RPMI8226 (cell line): ENCODE results near the gene PPP6R1.

Experiments used
- DNase-seq: peaks from one replicate; pipeline ENCODE4 v3.0.0-alpha.2; 2015

The PPP6R1 gene

DNA sequence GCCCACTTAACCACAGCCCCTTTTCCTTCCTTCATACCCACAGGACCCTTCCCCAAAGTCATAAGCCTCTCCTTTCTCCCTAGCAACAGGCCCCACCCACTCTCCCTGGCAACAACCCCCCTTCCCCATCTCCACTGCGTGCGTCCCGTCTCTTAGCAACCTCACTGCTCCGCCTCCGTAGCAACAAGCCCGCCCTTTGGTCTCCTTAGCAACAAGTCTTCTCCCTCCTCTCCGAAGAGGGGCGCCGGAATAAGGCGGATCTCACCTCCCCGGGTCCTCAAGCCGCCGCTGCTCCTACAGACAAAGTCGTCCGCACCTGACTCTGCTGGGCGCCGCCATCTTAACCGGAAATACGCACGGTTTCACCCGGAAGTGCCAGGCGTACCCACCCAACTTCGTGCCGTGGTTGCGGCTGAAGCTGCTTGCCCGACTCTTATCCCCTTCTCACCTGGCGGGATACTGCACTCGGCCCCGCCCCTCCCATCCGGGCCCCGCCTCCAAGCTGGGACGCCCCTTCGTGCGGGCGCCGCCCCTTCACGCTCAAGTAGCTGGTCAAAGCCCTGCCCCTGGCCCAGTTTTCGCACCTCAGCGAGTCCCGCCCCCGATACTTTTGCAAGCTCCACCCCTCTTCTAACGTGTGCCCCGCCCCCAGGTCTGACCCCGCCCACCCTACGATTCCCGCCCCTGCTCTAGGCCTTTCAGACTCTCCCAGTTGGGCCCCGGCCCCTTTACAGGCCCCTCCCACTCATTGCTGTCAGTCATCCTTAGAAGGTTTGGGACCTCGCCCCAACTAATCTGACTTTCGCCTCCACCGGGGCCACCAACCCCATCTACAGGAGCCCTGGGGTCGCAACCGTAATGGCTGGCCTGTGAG lies 21.2 kb upstream of the PPP6R1 start, which contains the start of gene HSPBP1:
Gene HSPBP1 (minus strand): TSS at position 341 of the 874 bp plus-strand sequence. CDS start 502 bp downstream, outside the sequence.
- DNase-seq: peak; percentile 97

DNA sequence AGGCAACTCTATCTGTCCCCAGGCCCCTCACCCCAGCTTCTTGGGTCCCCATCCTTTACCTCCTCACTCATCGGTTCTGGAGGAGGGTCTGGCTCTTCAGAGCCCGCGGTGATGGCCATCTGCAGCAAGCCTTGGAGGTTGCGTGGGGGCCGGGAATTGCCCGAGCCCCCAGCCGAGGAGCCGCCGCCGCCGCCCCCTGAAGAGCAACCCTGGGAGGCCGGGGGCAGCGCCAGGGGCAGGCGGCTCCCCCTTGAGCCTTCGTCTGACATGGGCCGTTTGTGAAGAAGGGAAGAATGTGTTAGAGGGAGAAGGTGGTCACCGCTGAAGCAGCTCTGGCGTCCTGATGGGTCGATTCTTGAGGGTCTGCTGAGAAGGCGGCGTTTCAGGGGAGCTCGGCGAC lies 20.5 kb upstream of the PPP6R1 start:
- no peak for DNase-seq

DNA sequence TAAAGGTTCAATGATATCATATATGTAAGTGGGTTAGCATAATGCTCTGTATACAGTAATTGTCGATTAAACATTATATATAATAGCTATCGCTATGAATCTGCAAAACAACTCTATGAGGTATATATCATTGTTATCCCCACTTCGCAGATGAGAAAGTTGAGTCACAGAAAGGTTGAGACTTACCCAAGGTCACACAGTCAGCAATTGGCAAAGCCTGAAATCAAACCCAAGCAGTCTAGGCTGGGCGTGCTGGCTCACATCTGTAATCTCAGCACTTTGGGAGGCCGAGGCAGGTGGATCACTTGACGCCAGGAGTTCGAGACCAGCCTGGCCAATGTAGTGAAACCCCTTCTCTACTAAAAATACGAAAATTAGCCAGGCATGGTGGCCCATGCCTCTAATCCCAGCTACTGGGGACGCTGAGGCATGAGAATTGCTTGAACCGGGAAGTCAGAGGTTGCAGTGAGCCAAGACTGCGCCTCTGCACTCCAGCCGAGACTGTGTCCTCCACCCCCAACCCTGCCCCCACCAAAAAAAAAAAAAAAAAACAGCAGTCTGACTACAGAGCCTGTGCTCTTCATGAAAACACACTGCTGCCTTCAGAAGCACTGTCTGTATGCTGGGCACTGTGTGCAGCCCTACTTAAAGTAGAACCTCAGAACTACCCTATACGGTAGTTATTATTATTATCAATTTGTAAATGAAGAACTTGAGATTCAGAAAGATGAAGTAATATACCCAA lies 19.7 kb upstream of the PPP6R1 start:
- DNase-seq: no peak

DNA sequence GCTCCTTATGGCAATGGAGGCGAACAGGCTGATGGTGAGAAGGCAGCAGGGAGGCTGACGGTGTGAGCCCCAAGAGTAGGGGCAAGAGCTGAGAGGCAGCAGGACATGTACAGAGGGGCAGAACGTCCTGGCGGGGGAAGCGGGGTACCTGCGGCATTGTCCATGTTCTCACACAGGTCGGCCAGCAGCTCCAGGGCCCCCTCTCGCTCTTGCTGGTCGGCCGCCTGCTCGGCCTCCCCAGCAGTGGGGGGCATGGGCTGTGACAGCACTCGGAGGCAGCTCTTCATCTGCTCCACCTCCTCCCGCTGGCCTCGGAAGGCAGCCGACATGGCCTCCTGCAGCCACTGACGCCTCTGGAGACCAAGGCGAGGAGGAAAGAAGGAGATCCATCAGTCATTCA lies 18.7 kb upstream of the PPP6R1 start:
- DNase-seq: no peak

DNA sequence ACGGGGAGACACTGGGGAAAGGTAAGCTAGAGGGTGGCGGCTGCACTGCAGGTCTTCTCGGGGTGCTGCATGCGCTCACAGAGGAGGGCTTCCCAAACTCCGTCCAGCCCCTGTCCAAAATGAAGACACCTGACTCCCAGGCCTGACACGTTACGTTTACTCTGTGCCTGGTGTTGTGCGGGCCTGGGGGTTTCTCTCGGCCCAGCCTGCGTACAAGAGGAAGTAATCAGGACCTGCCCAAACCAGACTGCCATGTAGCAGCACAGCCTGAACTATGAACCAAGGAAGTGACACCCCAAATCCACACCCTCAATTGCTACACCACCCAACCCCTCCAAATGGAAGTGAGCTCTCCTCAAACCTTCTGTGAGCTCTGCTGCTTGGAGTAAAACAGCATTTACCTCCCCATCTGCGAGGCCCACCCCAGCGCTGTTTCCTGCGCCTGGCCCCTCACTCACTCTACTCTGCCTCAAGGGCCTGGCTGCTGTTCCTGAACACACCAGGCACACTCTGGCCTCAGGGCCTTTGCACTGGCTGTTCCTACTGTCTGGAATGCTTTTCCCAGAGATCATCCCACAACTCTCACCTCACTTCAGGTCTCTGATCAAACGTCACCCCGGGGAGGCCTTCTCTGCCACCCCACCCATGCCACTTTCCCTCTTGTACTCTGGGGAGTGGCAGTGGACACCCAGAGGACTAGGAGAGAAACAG lies 18.1 kb upstream of the PPP6R1 start:
- no peak for DNase-seq

DNA sequence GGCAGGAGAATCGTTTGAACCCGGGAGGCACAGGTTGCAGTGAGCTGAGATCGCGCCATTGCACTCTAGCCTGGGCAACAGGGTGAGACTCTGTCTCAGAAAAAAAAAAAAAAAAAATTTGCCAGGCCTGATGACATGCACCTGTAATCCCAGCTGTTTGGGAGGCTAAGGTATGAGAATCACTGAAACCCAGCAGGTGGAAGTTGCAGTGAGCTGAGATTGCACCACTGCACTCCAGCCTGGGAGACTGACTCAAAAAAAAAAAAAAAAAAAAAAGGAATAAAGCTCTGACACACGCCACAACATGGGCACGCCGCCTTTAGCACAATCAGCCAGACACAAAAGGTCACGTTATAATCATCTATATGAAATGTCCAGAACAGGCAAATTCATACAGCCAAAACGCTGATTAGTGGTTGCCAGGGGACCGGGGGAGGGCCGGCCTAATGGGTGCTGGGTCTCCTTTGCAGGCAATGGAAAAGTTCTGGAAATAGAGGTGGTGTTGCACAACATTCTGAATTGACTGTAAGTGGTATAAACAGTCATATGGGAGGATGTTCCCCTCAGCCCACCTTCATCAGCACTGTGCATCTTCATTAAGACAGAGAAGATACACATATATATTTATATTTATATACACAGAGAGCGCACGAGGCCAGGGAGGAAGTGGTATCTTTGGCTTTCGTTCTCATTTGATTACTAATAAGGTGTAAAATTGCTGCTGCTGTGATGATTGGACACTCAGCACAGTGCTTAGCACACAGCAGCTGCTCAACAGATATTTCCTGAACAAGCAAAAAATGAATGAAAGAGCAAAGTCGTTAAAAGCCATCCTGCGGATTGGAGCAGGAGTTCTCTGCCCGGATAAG lies 17.3 kb upstream of the PPP6R1 start:
- peak; percentile 73 for DNase-seq

DNA sequence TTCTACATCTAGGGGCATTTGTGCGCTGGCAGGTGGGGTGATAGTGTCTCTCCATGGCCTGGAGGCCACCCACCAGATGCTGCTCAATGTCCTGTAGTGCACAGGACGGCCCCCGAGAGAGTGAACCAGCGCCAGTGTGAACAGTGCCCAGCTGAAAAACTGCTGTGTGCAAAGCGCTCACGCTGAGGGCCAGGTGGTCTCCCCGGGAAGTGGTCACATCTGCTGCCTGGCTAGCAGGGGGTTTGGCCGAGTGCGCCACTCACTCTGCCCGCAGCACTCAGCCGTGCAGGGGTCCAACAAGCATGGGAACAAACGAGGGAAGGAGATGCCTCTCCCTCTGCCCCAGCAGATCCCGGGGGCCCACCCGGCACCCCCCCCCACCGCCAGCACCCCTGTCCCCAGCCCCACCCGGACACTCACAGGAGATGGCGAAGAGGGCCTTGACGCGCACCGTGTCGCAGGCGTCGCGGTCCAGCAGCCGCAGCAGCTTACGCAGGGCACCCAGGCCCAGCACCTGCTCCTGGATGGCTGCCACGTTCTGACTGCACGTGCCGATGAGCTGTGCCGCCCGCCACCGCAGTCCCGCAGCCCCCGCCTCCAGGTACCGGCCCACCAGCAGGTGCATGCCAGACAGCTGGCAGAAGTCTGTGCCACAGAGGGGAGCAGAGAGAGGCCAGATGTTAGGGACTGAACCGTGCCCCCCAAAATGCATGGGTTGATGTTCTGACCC lies 15.3 kb upstream of the PPP6R1 start:
- DNase-seq: no peak

DNA sequence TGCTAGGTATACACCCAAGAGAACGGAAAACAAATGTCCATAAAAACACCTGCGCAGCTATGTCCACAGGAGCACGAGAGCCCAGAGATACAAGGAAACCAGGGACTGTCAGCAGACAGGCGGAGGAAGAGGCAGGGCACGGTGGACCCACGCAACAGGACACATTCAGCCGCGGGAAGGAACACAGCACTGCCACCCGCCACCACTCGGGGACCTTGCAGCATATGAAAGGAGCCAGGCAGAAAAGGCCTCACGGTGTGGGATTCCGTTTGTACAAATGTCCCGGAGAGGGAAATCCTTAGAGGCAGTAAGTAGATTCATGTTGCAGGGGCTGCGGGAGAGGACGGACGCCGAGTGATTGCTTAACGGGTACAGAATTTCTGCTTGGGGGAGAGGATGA lies 13.3 kb upstream of the PPP6R1 start:
- no peak for DNase-seq

DNA sequence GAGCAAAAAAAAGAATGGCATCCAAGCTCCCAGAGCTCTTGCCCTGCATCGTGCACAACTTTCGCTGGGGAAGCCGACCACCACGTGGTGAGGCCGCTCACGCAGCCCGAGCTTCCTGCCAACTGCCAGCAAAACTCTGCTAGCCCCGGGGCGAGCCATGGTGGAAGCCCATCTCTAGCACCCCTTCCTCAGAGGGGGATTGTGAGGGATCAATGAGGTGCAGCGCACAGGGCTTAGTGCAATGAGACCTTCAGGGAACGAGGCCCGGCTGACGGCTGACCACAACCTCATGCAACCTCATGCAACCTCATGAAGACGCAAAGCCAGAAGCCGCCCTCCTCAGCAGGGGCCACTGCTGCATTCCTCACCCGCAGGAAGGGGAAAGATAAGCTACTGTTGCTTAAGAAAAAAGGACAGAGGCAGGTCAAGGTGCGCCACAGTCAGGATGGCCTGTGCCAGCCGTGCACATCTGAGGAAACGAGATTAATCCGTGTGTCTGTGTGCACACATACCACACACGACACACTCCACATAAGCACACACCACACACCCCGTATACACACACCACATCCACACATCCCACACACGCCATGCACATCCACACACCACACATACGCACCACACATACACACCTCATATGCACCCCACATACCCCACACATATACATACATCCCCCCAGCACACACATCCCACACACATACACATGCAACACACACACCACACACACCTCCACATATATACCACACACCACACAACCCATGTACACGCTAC lies 11.5 kb upstream of the PPP6R1 start:
- no peak for DNase-seq

DNA sequence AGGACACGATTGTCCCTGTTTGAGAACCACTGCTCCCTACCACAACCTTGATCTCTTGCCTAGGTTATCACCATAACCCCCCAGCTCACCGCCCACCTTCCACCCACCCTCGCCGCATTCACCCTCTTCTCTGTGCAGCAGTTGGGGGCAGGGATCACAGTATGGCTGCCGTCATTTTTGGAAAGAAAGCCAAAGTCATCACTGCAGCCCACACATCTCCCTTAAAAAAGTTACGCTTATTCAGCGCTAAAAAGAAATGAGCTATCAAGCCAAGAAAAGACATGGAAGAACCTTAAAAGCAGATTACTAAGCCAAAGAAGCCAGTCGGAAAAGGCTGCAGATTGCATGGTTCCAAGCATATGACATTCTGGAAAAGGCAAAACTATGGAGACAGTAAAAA lies 10.5 kb upstream of the PPP6R1 start:
- DNase-seq: no peak

DNA sequence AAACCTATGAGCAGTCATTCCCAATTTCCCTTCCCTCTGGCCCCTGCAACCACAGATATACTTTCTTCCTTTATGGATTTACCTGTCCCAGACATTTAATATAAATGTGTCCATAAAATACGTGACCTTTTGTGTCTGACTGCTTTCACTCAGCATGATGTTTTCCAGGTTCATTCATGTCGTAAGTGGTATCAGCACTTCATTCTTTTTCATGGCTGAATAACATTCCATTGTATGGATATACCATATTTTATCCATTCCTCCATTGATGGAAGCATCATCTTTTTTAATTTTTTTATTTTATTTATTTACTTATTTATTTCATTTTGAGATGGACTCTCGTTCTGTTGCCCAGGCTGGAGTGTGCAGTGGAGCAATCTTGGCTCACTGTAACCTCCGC lies 8.0 kb upstream of the PPP6R1 start:
- no peak for DNase-seq

DNA sequence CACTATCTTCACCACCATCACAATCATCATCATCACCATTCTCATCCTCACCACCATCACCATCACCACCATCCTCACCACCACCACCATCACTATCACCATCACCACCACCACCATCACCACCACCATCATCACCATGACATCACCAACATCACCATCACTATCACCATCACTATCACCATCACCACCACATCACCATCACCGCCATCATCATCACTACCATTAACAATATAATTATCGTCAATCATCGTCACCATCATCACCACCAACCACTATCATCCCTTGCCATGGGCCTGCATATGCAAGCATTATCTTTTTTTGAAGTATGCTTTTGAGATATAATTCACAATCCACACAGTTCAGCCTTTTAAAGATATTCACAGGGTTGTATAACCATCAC lies 7.6 kb upstream of the PPP6R1 start:
- no peak for DNase-seq

DNA sequence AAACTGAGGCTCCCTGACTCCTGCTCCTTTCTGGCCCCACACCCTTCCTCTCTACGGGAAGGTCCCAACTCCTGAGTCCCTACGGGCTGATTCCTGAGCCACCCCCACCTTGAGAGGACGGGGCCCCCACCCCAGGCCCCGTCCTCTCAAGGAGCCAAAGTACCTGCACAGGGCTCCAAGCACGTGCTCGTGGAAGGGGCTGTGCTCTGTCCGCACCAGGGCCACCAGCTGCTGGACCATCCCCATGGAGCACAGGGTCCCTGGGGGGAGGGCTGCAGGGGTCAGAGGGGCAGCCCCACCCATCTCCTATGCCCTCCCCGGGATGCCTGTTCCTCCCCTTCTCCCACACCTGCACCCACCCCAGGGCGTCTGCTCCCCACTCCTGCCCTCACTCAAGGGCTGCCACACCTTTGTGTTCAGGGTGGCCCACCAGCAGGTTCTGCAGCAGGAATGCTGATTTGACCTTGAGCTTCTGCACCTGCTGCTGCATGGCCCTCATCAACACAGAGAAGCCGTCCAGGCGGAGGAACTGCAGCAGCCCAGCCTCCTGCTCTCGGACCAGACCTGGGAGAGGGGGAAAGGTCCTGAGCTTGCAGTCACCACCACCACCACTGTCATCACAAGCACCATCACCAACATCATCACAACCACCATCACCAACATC lies 7.0 kb upstream of the PPP6R1 start:
- no peak for DNase-seq

DNA sequence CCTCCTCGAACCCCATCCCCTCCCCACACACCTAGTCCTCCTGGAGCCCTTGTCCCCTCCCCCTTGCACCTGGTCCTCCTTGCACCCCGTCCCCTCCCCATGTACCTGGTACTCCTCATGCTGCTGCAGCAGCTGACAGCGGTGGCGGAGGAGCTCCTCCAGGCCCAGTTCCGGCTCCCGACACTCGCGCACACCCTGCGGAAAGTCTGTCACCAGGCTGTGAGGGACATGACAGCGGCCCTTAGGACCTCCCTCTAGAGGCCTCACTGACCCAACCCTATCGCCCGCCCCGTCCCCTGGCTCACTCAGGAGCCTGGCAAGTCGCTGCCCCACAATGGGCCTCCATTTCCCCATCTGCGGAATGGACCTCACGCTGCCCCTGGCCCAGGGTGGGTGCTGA lies 6.4 kb upstream of the PPP6R1 start:
- DNase-seq: no peak

DNA sequence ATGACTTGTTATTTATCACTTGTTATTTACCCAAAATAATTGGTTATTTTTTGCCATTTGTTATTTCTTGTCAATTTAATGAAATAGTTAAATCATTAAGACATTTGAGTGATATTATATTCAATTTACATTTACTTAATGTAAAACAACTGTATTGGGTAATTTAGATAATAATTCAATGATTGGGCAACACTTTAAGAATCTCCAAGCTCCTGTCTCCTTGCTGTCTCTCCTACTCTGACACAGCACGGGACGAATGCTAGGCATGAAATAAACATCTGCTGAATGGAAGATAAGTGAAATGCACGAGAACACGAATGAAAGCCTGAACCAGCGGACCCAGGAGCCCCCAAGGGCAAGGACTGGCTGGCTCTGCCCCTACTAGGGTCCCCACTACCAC lies 5.7 kb upstream of the PPP6R1 start:
- DNase-seq: no peak

DNA sequence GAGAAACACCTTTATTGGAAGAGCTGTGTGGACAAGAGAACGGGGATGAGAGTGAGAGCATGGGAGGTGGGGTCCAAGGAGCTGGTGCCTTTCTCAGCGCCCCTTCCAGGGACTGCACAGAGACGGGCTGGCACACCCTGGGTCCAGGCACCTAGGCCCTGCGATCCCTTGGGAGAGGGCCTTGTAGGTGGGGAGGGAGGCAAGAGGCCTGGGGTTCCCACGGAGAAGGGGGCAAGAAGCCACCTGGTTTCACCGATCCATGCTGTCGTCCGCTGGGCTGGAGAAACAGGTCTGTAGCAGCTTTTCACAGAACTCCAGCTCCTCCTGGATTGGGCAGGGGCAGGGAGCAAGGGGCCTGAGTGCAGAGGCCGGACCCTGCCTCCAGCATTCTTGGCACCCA lies 3.5 kb upstream of the PPP6R1 start:
- no peak for DNase-seq

DNA sequence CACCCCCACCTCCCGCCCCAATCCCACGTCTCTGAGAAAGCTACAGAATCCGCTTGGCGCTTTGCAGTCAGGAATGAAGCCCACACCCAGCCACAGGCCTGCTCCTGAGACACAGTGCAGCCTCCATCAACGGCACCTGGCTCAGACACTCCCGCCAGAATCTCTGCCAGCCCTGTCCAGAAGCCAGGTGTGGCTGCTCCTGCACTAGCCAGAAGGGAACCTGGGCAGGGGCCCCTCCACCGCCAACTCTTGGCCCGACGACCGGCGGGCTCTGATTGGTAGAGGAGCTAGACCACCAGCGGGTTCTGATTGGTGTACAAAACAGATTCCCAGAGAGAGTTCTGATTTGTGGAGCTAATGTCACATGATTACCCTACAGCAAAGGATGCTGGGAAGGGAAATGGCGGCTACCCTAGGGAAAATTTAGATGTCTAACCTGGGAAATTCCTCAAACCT lies 2.9 kb upstream of the PPP6R1 start:
- no peak for DNase-seq

DNA sequence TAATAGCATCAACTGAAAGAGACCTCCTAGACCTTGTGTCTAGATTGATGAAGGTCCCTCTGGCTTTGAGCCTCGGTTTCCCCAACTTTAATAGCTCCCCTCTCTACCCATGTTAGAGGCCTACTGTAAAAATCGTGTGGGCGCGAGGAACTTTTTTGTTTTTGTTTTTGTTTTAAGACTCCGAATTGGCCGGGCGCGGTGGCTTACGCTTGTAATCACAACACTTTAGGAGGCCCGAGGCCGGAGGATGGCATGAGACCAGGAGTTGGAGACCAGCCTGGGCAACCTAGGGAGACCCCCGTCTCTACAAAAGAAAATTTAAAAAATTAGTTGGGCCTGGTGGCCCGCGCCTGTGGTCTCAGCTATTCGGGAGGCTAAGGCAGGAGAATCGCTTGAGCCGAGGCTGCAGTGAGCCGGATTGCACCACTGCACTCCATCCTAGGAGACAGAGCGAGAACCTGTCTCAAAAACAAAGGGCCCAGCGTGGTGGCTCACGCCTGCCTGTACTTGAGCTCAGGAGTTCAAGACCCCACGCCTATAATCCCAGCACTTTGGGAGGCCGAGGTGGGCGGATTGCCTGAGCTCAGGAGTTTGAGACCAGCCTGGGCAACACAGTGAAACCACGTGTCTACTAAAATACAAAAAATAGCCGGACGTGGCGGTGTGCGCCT lies 858 bp upstream of the PPP6R1 start:
- no peak for DNase-seq

DNA sequence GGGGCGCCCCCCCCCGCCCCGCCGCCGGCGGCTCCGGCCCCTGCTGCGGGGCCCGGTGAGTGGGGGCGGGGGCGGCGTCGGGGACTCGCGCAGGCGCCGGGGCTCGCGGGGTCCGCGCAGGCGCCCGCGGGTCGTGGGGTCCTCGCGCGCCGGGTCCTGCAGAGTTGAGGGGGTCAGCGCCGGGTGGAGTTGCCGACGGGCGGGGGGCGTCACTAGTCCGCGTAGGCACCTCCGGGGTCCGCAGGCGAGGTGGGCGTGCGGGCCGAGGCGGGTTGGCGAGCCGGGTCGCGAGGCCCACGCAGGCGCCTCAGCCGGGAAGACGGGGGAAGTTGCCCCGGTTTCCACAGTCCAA lies 365 bp downstream of the PPP6R1 start:
- DNase-seq: peak; percentile 30
